GM12891 (cell line): ENCODE results near the gene EFCAB12.
A peak's percentile ranks its signal among the peaks of the same experiment; 100 is the strongest.
"Not testable (repeated sequence)": the region's sequence is repeated elsewhere in the genome, so short reads cannot be mapped to it uniquely, and the experiment has no call there.

ENCODE experiments used
- DNase-seq: peaks from one replicate; pipeline ENCODE4 v3.0.0; 2011; ENCODE audit warnings: low spot score; ENCODE audit not compliant: insufficient read length
- FAIRE-seq: peaks from 2 replicates; lab custom pipeline; 2011; peaks lifted over from hg19 to GRCh38; lab: Jason Lieb, UNC
- PAX5 ChIP-seq: IDR thresholded peaks from 2 replicates; pipeline ENCODE4 v1.6.1; 2011; ENCODE audit warnings: low read length, moderate library complexity, mild to moderate bottlenecking; ENCODE audit not compliant: insufficient read depth, severe bottlenecking
- POLR2A ChIP-seq: IDR thresholded peaks from 2 replicates; pipeline ENCODE4 v1.6.1; 2011; ENCODE audit warnings: low read depth, low read length, control low read depth
- POLR2AphosphoS5 ChIP-seq: IDR thresholded peaks from 2 replicates; pipeline ENCODE4 v1.6.1; 2011; ENCODE audit warnings: low read depth, low read length, control low read depth
- POU2F2 ChIP-seq: IDR thresholded peaks from 2 replicates; pipeline ENCODE4 v1.6.1; 2011; ENCODE audit warnings: low read depth, mild to moderate bottlenecking, control low read depth, low read length, moderate library complexity
- SPI1 ChIP-seq: IDR thresholded peaks from 2 replicates; pipeline ENCODE4 v1.6.1; 2011; ENCODE audit warnings: low read depth, low read length, control low read depth
- TAF1 ChIP-seq: IDR thresholded peaks from 2 replicates; pipeline ENCODE4 v1.6.1; 2011; ENCODE audit warnings: low read depth, low read length, control low read depth

Gene EFCAB12

GRCh38 chr3:129399895-129400357 lies 28.5 kb downstream of the EFCAB12 start:
- TF ChIP-seq POU2F2: peak; percentile 20; the same call in 1 of the 2 replicates
- no peak for TF ChIP-seq TAF1
- TF ChIP-seq SPI1: no peak
- TF ChIP-seq POLR2AphosphoS5: peak; percentile 90
- peak; percentile 94 for TF ChIP-seq POLR2A
- no peak for TF ChIP-seq PAX5
- FAIRE-seq (peak; percentile 16), DNase-seq (no peak)

DNA sequence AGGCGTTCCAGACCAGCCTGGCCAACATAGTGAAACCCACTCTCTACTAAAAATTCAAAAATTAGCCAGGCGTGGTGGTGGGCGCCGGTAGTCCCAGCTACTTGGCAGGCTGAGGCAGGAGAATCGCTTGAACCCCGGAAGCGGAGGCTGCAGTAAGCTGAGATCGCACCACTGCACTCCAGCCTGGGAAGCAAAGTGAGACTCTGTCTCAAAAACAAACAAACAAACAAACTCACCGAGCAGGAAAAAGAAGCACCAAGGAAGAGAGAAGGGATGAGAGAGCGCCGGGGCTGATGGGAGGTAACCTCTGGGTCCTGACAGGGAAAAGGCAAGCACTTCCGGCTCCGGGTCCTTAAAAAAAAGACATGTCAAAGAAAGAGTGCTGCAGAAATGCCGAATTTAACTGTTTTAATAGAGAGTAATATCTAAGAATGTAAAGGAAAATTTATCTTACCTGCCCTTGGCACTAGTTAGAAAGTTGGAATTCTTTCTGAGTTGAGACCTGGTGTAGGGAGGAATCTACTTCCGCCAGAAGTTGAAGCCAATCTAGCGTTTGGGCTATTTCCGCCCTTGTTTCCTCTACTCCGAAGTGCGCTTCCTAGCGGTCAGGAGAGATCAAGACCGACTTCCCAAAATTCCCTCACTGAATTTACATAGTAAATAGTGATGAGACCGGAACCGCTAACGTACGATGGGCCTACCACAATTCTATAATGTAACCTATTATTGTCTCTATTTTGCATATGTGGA lies 29.1 kb downstream of the EFCAB12 start:
- DNase-seq (peak; percentile 64), FAIRE-seq (peak; percentile 84)
- no peak for TF ChIP-seq POLR2A
- 0 out of 2 replicates have a peak, but pooled peaks have one; percentile 58 for TF ChIP-seq POU2F2
- TF ChIP-seq TAF1: peak; percentile 10; the same call in 1 of the 2 replicates
- peak; percentile 49; the same call in 1 of the 2 replicates for TF ChIP-seq SPI1
- no peak for TF ChIP-seq PAX5
- TF ChIP-seq POLR2AphosphoS5: peak; percentile 46; the same call in 1 of the 2 replicates

DNA sequence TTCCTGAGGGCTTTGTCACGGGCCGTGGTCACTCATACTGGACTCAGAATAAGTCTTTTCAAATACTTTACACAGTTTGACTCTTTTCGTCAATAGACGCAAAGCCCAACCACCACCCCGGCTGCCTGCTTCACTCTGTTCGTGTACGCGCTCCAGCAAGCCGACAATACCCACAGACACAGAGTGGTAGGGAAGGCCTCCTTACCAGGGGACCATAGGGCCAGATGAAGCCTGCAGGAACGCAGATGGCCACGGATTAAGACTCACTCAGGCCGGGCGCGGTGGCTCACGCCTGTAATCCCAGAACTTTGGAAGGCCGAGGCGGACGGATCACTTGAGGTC lies 29.7 kb downstream of the EFCAB12 start:
- FAIRE-seq (peak; percentile 50), DNase-seq (no peak)

GRCh38 chr3:129393760-129394564 lies 34.5 kb downstream of the EFCAB12 start:
- not testable (repeated sequence) for FAIRE-seq, DNase-seq

More for the DNA sequence above, 29.7 kb downstream of the EFCAB12 start:
- TF ChIP-seq POU2F2 (no peak), PAX5 (no peak), POLR2AphosphoS5 (no peak), TAF1 (no peak), SPI1 (no peak), POLR2A (no peak)

DNA sequence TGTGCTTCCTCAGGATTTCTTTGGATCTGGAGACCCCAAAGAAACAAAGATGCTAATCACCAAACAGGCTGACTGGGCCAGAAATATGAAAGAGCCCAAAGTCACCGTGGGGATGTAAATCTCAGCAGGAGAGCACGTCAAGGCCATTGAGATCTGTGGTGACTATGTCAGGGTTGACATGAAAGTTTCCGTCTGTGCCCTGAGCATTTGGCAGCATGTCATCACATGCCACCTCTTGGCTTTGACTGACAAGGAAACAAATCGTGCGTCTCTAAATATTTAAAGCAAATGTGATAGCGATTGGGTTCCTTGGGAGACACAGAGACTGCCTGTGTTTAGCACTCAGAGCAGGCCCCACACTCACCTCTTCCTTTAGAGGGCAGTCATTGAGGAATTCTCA lies 35.2 kb downstream of the EFCAB12 start:
- TF ChIP-seq POLR2A: no peak
- TF ChIP-seq TAF1: no peak
- TF ChIP-seq SPI1: no peak
- TF ChIP-seq PAX5: no peak
- TF ChIP-seq POU2F2: no peak
- TF ChIP-seq POLR2AphosphoS5: no peak
- FAIRE-seq (no peak), DNase-seq (no peak)

- not testable (repeated sequence) for FAIRE-seq
Observed at GRCh38 chr3:129392106-129392887, 36.1 kb downstream of the EFCAB12 start.

GRCh38 chr3:129391583-129391982 lies 36.9 kb downstream of the EFCAB12 start:
- DNase-seq, FAIRE-seq: not testable (repeated sequence)

More at GRCh38 chr3:129392106-129392887, 36.1 kb downstream of the EFCAB12 start:
- DNase-seq: not testable (repeated sequence)

DNA sequence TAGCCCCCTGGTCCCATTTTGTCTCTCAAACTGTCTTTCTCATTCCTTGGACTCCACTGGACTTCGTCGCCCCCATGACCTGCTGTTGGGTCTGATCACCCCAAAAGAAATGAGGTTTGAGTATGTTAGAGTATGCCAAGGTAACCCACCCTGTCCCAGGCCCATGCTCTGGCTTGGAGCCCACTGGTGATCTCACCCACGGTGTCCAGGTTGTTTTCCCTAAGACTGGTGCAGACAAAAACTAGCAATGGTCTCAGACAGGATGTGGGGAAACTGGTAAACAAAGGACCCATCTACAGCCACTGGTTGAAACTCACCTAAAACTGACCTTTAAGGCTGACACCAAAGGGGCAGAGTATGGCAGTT lies 38.9 kb downstream of the EFCAB12 start:
- FAIRE-seq (no peak), DNase-seq (no peak)
- TF ChIP-seq SPI1 (no peak), PAX5 (no peak), POLR2A (no peak), TAF1 (no peak), POU2F2 (no peak), POLR2AphosphoS5 (no peak)

DNA sequence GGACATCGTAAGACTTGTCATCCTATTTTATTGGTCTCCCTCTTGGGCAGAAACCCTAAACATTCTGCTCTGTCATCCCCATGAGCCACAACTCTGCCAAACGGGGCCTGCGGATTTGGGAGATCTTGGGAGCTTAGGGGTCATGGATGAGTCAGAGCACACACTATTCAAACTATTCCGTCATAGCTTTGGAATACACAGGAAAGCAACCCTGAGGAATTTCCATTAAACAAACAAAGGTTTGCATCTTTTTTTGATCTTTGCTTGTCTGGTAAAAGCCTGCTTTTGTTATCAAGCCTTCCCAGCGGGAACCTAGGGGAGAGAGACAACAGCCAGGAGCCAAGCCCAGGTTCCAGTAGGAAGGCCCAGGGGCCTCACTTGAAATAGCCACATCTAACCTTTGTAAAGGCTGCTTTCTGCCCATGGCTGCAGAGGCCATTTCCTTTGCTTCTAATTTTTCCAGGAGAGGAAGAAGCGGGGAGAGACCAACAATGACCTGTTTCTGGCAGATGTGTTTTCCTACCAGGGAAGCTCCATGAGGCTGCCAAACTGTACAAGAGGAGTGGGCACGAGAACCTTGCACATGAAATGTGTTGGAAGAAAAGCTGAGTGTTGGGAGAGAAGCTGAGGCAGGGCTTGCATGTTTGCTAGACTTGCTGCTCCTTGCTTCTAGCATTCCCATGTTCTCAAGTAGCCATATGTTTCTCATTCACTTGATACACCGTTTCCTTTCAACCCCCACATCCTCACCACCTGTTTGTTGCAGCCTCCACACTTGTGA lies 39.5 kb downstream of the EFCAB12 start:
- not testable (repeated sequence) for DNase-seq, FAIRE-seq
